GM21576 (cell line): Measurements from ENCODE around the gene ANKMY2.

Source experiments
- ATAC-seq: cut with Tn5 transposase; IDR thresholded peaks from one replicate; pipeline ENCODE4 v1.9.1; 2021; ENCODE audit warnings: mild to moderate bottlenecking, moderate library complexity; ENCODE audit not compliant: unreplicated experiment

The ANKMY2 gene

GRCh38 chr7:16583834-16584233 is 61.7 kb downstream of the ANKMY2 start:
- ATAC-seq = no peak

DNA sequence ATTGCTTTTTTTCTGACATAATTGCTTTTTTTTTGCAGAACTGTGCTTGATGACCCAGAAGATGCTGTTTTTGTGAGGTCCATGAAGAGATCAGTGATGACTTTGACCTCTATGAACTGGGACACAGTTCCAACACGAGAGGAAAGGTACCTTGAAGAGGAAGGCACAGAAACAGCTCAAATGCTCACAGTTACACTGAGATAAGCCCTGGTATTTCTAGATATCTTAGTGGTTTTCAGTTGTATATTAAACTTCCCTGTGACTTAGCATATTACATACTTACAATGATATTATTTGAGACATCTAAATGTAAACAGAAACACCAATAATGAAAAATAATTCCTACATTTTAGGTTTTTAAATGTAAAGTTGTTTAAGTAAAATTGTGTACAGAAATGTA is 64.3 kb downstream of the ANKMY2 start:
- ATAC-seq = no peak

DNA sequence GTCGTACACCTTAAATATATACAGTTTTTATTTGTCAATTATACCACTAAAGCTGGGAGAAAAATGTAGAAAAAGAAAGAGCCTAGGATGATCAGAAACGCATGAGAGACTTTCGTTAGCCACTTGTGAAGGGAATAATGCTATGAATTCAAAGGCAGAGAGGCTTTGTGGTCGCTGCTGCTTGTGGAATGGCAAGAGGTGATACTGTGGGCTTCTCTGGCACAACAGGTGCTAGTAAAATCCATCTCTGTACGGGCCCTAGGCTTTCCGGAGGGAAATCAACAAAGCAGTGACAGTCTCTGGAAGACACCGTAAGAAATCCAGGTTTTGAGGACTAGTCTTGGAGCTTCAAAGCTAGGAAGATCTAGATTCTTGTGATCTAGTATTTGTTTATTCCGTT is 66.3 kb downstream of the ANKMY2 start:
- no peak for ATAC-seq

DNA sequence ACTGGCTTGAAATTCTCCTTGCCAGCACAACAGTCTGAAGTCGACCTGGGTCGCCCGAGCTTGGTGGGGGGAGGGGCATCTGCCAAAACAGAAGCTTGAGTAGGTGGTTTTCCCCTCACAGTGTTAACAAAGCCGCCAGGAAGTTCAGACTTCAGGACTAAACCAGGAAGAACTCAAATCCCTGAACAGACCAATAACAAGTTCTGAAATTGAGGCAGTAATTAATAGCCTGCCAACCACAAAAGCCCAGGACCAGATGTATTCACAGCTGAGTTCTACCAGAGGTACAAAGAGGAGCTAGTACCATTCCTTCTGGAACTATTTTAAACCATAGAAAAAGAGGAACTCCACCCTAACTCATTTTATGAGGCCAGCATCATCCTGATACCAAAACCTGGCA is 73.6 kb downstream of the ANKMY2 start:
- no peak for ATAC-seq

- peak; percentile 56 for ATAC-seq
These were observed 80.6 kb downstream of the ANKMY2 start for GRCh38 chr7:16564909-16565426.

- ATAC-seq = no peak
These were observed 81.6 kb downstream of the ANKMY2 start for GRCh38 chr7:16564023-16564380.

DNA sequence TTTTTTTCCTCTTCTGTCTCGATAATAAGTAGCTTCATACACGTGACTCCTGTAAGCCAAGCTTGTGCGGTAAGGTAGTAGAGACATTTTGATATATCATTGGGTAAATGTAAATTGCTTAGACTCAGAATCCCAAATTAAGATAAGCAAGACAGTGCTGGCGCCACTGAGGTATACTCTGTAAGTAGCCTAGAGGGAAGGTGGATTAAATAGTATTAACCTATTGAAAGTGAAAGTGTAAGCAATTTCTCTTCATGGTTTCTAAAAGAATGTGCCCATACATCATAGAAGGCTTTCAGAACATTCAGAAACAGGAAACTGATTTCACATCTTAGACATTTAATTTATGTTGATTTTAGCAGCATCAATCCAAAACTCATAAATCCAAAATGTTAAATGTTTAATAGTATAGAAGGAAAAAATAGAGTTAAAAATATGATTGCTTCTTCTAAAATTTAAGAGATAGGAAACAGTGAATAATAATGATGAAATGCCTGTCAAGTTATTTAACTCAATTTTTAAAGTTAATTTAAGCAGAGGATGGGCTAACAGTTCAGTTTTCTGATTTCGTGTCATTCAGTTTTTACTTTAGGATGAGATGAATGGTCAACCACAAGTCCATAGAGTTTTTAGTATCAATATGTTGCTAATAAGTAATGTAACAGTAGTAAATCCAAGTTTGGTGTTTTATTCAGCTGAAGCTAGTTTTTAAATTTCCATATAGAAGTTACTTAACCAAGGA is 82.1 kb downstream of the ANKMY2 start:
- peak; percentile 88 for ATAC-seq

DNA sequence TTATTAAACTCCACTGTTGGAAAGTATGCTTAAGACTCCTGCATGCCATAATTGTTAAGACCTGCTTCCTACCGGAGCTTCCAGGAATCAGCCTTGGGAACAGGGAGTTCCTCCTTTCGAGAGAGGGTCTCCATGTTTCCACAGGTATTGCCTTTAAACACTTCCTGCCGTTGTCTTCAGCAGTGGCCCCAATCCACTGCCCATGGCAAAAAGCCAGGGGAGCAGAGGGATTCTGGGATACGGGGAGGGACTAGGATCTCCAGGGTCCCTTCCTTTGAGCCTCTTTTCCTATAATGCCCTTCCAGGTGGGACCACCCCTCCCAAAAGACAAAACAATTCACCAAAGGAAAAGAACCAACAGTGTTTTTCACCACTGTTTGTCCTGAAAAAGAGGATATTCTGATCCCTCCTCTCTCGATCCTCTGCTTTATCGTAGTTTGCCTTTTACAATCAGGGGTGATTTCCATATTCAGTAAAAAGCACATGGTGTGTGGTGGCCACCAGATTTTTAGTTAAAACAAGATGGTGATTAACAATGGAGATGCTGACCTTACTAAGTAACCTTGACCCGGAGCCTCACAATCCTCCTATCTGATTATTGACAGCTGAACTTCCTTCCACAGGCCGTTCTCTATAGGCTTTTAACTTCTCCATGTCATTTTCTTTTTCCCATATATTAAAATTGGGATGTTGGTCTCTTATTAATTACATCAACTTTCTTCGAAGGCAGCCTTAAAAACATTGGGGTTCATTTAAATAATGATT is 82.9 kb downstream of the ANKMY2 start:
- no peak for ATAC-seq

- ATAC-seq = no peak
These were observed 83.6 kb downstream of the ANKMY2 start for GRCh38 chr7:16561943-16562342.

DNA sequence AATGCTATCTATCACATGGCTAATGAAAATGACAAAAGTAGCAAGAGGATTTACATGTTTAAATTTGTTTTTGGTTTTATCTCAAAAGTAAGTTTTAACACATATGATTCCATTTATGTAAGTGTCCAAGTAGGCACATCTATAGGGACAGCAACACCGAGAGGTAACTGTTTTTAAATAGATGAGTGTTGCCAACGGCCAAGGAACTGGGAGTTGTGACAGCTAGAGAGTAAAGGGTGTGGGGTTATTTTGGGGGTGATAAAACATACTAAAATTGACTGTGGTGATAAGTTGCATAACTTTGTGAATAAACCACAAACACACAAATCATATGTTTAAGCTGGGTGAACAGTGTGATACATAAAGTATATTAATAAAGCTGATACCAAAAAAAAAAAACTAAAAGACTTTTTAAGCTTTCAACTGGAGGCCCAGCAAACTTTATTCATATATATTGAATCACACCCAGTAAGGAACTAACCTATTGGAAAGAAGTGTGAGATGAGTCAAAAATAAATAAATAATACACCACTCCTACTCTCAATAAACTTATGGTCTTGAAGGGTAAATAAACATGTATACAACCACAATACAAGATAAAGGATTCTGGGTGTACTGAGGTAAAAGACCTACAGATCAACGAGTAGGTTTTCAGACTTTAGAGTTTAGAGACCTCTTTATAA is 85.9 kb downstream of the ANKMY2 start:
- ATAC-seq = no peak

DNA sequence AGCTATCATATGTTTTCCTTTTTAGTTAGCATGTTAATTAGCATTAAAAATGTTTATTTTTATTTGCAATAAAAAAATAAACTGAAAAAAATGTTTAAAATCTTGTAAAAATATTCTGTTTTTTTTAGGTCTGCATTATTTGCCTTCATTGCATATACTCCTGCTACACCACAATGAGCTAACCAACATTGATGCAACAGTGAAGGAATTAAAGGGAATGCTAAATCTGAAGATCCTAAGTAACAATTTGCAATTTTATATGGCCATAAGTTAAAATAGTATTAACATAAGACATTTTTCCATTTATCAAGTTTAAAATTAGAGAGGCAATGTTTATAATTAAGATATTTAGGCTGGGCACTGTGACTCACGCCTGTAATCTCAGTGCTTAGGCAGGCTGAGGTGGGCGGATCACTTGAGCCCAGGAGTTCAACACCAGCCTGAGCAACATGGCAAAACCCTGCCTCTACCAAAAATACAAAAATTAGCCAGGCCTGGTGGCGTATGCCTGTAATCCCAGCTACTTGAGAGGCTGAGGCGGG is 86.7 kb downstream of the ANKMY2 start:
- ATAC-seq = no peak

DNA sequence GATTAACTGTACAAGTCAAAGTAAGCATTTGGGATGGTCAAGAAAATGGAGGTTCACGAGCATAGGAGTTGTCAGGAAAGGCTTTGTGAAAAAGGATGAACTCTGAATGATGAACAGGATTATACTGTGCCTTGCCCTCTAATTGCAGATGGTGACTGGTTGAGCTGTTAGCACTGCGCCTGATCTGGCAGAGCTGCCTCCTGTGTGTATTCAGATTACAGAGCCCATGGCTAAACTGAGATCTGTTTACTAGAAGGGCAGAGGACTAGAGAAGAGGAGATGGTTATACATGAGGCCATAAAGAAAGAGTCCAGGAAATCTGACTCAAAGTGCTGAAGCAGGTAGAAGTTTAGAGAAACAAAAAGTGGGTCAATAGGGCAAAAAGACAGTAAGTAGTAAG is 89.2 kb downstream of the ANKMY2 start:
- no peak for ATAC-seq

- ATAC-seq = no peak
These were observed 90.9 kb downstream of the ANKMY2 start for GRCh38 chr7:16554518-16555236.

DNA sequence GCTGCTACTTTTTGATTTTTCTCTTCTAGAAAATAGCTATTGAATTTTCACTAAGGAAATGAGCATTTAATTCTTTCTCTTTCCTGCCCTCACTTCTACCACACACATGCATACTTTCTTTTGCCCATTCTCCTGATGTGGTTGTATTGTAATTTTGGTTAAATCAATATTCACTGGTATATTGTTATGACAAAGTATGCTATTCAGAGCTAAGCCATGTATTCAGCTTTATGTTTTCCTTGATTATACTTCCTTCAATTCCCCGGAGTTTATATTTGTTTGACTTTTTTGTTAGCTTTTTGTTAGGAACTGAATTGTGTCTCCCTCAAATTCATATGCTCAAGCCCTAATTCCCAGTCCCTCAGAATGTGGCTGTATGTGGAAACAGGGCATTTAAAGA is 94.9 kb downstream of the ANKMY2 start:
- no peak for ATAC-seq
